SKM-1 (cell line): Measurements from ENCODE around the gene IREB2.
A peak's percentile ranks its signal among the peaks of the same experiment; 100 is the strongest.

ENCODE experiments used
- DNase-seq: peaks from one replicate; lab custom pipeline; 2025; ENCODE audit not compliant: unreplicated experiment; lab: John Stamatoyannopoulos, UW

The IREB2 gene

DNA sequence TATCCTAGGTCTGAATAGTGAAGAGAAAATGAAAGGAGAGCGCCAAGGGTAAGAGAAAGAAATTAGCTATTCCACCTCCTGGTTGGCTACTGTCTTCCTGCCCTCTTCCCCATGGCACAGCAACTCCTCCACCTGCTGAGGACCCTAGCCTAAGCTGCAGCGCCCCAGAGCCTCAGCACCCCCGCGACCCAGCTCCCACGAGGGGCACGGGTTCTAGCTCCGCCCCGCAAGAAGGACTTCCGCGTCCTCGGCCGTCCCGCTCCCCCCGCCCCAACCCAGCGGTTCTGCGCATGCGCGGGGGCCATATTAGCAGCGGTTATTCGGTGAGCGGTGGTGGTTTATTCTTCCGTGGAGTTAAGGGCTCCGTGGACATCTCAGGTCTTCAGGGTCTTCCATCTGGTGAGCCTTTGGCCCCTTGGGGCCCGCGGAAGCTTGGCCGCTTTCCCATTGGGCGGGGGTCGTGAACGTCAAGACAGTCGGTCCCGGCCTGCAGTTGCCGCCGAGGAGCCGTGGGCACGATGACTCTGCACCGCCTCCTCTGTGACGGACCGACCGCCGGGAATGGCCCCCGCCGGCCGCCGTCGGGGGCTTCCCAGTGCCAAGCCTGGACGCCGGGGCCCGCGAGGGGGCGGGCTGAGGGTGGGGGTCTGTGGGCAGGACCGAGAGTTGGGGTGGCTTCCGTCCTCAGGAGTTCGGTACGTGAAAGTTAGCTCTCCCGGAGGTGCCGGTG is 102.3 kb downstream of the IREB2 start, which contains the start of gene PSMA4:
Gene PSMA4, plus strand, starts transcription at position 304 of the 730 bp plus-strand sequence. CDS start 1,484 bp downstream, outside the sequence.
- DNase-seq, result peak; percentile 80

DNA sequence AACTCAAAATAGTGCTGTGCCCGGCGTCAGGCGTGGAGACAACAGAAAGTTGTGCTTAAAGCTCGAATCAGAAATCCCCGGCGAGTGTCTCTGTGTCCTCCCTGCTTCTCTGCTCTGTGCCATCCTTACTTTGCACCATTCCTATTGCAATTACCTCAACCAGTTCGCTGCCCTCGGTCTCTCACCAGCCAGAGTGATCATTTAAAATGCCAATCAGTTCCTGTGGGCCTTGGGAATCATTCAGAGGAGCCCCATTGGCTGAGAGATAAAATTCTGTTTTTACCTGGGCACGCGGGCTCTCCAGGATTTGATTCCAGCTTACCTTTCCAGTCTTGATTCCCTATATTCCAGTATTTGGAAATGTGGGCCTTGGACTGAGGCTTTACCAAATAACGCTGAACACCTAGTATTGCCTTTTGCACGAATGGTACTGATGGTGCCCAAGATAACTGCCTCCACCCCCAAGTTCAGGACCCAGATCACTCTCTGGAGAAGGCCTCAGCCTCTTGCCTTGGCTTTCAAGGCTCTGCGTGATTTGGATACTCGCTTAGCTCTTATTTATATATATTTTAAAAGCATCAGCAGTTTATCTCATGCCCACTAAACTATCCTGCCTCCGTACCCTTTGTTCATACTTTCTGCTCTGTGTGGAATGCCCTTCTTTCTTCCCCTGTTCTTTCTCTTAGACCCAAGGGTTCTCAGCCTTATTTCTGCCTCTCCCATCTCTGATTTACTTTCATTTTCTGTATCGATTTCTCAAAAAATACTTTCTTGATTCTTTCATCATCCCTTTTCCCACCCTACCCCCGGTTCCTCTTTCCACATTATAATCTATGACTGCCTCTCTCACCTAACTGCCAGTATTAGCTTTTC is 103.1 kb downstream of the IREB2 start:
- peak; percentile 15 for DNase-seq

DNA sequence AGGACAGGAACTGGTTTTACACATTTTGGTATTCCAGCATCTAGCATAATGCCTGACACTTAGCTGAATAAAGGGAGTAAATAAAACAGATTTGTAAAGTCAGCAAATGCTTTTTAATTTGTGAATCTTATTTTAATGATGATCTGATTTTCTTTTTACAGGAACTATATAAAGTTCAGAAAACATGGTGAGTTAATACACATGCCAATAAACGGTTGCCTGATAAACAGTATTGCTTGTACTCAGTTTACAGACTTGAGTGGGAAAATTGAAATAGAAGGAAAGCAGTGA is 103.7 kb downstream of the IREB2 start:
- no peak for DNase-seq

DNA sequence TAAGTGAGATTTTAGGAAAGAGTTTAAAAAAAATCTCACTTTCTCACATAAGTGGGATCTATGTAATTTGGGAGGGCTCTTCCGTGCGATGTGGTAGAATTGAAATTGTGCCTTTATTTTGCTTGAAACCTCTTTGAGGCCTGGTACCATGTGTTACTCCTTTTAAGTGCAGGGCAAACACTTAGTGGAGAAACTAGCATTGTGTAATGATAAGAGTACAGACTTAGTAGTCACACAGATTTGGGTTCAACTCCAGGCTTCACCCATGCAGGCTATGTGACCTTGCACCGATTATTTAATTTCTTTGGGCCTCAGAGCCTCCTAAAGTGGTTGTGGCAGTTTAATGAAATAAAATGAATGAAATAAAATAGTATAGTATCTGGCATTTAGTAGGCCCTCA is 104.6 kb downstream of the IREB2 start:
- no peak for DNase-seq

DNA sequence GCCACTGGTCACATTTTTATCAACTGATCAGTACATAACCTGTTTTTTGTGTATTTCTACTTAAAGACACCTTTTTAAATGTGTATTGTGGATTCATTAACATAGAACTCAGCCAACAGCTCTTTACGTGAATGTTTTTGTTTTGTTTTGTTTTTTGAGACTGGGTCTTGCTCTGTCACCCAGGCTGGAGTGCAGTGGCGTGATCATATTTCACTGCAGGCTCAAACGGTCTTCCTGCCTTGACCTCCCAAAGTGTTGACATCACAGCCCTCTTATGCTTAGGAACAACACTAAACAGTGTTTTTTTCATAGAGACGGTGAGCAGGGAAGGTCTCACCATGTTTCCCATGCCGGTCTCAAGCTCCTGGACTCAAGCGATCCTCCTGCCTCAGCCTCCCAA is 112.2 kb downstream of the IREB2 start:
- DNase-seq, result no peak

DNA sequence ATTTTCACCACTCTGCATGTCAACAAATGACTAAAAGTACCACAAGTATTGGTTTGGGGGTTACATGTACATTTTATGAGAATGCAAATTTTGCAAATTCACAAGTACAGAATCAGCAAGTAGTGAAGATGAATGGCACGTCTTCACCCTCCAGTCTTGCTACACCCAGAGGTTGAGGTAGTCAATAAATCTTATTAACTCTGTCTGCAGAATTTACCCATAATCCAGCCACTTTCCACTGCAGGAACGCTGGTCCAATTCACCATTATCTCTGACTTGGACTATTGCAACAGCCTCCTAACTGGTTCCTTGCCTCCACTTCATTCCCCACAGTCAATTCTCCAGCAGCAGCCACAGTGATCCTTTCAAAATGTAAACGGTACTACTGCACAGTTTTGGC is 112.8 kb downstream of the IREB2 start:
- DNase-seq, result no peak
